Lung (tissue), 12 donors: ENCODE measurements around the gene ADM5. TPM values are rescaled to one million over a fixed set of nuclear protein-coding genes. Genes with fewer than 3 reads are reported as not detected.

ENCODE experiments used
- ATAC-seq: fragments of 200-7000 bp; cut with Tn5 transposase; one replicate; pipeline ENCODE4 v1.9.1; 2020; ENCODE audit warnings: moderate number of reproducible peaks; ENCODE audit not compliant: insufficient read depth, low FRiP score
- DNase-seq, 3 donors: peaks; one replicate each; pipeline ENCODE4 v3.0.0-alpha.2; 2013 to 2017
- H3K27ac ChIP-seq, 2 donors: one replicate each; pipeline ENCODE4 v1.5.1; 2013; ENCODE audit warnings: mild to moderate bottlenecking in 2 of 2, moderate library complexity in 2 of 2, control low read depth in 1 of 2, inconsistent platforms in 1 of 2, low read depth in 1 of 2, low read length in 1 of 2
- H3K27me3 ChIP-seq, 3 donors: one replicate each; pipeline ENCODE4 v1.5.1; 2013; ENCODE audit warnings: low read length in 2 of 3; ENCODE audit not compliant: control insufficient read depth in 3 of 3, insufficient read depth in 3 of 3
- H3K36me3 ChIP-seq, 4 donors: one replicate each; pipeline ENCODE4 v1.5.1; 2013; ENCODE audit warnings: low read length in 4 of 4, mild to moderate bottlenecking in 1 of 4, moderate library complexity in 1 of 4; ENCODE audit not compliant: control insufficient read depth in 4 of 4, insufficient read depth in 4 of 4
- H3K4me1 ChIP-seq, 5 donors: one replicate each; pipeline ENCODE4 v1.5.1; 2013; ENCODE audit warnings: low read length in 5 of 5, mild to moderate bottlenecking in 2 of 5, moderate library complexity in 1 of 5; ENCODE audit not compliant: control insufficient read depth in 5 of 5, insufficient read depth in 5 of 5
- H3K4me3 ChIP-seq: one replicate; pipeline ENCODE4 v1.5.1; 2013; ENCODE audit warnings: mild to moderate bottlenecking, control low read depth, moderate library complexity
- H3K9ac ChIP-seq, 2 donors: one replicate each; pipeline ENCODE4 v1.5.1; 2013; ENCODE audit warnings: low read length in 2 of 2, control low read depth in 1 of 2; ENCODE audit not compliant: insufficient read depth in 1 of 2
- H3K9me3 ChIP-seq, 4 donors: one replicate each; pipeline ENCODE4 v1.5.1; 2013; ENCODE audit warnings: low read length in 3 of 4, mild to moderate bottlenecking in 1 of 4, moderate library complexity in 1 of 4; ENCODE audit not compliant: control insufficient read depth in 4 of 4, insufficient read depth in 3 of 4
- WGBS, 2 donors: extraction: QIAGEN DNeasy Blood & Tissue Kit; methylation state at CpG; one replicate each; pipeline ENCODE4 v1.1.7; 2013; 5-methylcytosine and 5-hydroxymethylcytosine counted together
- polyA plus RNA-seq, 2 donors: library from polyadenylated mRNA; stranded (reverse); fragments of 200-250 nt; gene quantifications; one replicate each; pipeline ENCODE4 v1.2.1, GENCODE V29; 2013
- total RNA-seq, 2 donors: library from RNA; depleted of rRNA in 1 of 2; stranded (reverse); fragments of >200 nt in 1 of 2; gene quantifications; one replicate each; pipeline ENCODE4 v1.2.1, GENCODE V29; 2014 to 2021
- TF ChIP-seq, protein P1 (sequence below): IDR thresholded peaks from 2 replicates; pipeline ENCODE4 v1.5.1; 2012; ENCODE audit warnings: mild to moderate bottlenecking; ENCODE audit errors: control extremely low read depth, extremely low read depth
- donor health status: control.
- donor health status: control.
- donor health status: Bipolar disorder and iron deficiency.
- donor health status: healthy.
- donor health status: DM: yes; HTN: yes; CAD: no.

ADM5 gene
- total and polyA plus RNA-seq, 4 donors: 0.60 to 4.2 (median 3.0) TPM

DNA sequence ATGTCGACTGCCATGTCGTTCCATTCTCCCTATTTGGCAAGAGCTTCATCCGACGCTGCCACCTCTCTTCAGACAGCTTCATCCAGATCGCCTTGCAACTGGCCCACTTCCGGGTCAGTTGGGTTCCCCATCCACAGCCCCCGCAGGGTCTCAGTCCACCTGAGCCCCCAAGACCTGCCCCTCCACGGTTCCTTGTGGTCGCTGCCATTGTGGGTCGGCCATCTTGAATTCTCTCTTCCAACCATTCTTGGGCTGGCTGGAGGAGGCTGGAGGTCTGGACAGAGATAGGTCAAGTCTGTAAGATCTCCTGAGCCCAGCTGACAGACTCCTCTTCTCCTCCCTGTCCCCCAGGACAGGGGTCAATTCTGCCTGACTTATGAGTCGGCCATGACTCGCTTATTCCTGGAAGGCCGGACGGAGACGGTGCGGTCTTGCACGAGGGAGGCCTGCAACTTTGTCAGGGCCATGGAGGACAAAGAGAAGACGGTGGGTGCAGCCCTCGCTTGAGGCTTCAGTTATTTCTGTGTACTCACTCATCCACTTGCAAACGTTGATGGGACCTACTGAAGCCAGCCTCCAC lies 21.1 kb downstream of the ADM5 start:
- Histone ChIP-seq H3K36me3 (no peaks in the 10 kb centered on the region), H3K4me3 (no peak overlapping the region), H3K27me3 (no peaks in the 10 kb centered on the region), H3K9ac (no peak overlapping the region), H3K9me3 (no peaks in the 10 kb centered on the region), H3K27ac (no peak overlapping the region), H3K4me1 (no peaks in the 10 kb centered on the region)
- no peak for DNase-seq
- no peak for ATAC-seq
- TF ChIP-seq, protein P1, sequence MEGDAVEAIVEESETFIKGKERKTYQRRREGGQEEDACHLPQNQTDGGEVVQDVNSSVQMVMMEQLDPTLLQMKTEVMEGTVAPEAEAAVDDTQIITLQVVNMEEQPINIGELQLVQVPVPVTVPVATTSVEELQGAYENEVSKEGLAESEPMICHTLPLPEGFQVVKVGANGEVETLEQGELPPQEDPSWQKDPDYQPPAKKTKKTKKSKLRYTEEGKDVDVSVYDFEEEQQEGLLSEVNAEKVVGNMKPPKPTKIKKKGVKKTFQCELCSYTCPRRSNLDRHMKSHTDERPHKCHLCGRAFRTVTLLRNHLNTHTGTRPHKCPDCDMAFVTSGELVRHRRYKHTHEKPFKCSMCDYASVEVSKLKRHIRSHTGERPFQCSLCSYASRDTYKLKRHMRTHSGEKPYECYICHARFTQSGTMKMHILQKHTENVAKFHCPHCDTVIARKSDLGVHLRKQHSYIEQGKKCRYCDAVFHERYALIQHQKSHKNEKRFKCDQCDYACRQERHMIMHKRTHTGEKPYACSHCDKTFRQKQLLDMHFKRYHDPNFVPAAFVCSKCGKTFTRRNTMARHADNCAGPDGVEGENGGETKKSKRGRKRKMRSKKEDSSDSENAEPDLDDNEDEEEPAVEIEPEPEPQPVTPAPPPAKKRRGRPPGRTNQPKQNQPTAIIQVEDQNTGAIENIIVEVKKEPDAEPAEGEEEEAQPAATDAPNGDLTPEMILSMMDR: no peak
- WGBS, 2 donors: 94% methylated on average over 20 of the region's 20 CpGs

DNA sequence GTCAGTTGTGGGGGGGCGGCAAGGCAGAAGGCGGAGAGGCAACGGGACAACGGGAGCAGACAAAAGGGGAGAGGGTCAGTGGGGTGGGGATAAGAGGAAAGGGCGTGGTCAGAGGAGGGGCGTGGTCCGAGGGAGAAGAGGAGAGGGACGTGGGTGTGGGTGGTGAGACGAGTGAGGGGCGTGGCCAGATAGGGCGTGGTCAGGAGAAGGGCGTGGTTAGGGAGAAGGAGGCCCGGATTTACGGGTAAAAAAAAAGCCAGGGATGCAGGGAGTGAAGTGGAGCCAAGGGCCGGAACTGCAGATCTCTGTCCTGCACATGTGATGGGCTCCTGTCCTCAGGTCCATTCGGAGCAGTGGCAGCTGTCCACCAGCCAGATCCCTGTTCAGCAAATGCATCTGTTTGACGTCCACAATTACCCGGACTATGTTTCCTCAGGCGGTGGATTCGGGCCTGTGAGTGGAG lies 23.0 kb downstream of the ADM5 start:
- Histone ChIP-seq H3K4me3 (no peak overlapping the region), H3K27ac (no peak overlapping the region), H3K9ac (no peak overlapping the region), H3K9me3 (no peaks in the 10 kb centered on the region), H3K36me3 (no peaks in the 10 kb centered on the region), H3K27me3 (no peaks in the 10 kb centered on the region), H3K4me1 (peaks cover 0 to under 1% (median 0%) of the 10 kb centered on the region in 5 donors)
- no peak for DNase-seq
- peak; percentile 55 for ATAC-seq
- TF ChIP-seq, protein P1: no peak
- 64 to 76% methylated on average over 20 of the region's 20 CpGs for WGBS, 2 donors

DNA sequence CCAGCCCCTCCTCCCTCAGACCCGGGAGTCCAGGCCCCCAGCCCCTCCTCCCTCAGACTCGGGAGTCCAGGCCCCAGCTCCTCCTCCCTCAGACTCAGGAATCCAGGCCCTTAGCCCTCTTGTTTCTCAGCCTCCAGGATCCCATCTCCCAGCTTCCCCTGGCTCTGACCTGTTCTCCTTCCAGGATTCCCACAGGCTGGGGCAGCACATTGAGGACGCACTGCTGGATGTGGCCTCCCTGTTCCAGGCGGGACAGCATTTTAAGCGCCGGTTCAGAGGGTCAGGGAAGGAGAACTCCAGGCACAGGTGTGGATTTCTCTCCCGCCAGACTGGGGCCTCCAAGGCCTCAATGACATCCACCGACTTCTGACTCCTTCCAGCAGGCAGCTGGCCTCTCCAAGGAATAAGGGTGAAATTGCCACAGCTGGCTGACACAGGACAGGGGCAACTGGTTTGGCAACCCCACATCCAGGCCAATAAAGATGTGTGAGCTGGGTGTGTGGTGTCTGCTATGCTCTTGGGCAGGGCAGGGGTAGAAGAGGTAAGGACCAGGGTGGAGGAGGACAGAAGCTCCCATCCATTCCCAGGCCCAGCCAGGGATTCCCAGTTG lies 23.9 kb downstream of the ADM5 start:
- H3K27me3 ChIP-seq: no peaks in the 10 kb centered on the region
- H3K4me1 ChIP-seq: peaks cover 0 to 4% (median 0%) of the 10 kb centered on the region in 5 donors
- TF ChIP-seq, protein P1: no peak
- no peaks in the 10 kb centered on the region for H3K36me3 ChIP-seq
- no peaks in the 10 kb centered on the region for H3K9me3 ChIP-seq
- H3K9ac ChIP-seq: no peak overlapping the region
- H3K4me3 ChIP-seq: no peak overlapping the region
- ATAC-seq (no peak), DNase-seq (no peak)
- H3K27ac ChIP-seq: no peak overlapping the region
- WGBS, 2 donors: 85 to 97% methylated on average over 7 to 8 of the region's 8 CpGs
